Thymus (tissue), 11 donors: Measurements from ENCODE around the gene CLEC16A. TPM values are rescaled to one million over a fixed set of nuclear protein-coding genes. Genes with fewer than 3 reads are reported as not detected.
A peak's percentile ranks its signal among the peaks of the same experiment; 100 is the strongest.

ENCODE experiments used
- DNase-seq, 9 donors: peaks; one replicate each; pipeline ENCODE4 v3.0.0-alpha.2; 2013; ENCODE audit warnings: low spot score in 9 of 9, low read depth in 6 of 9, missing footprints in 1 of 9
- H3K27ac ChIP-seq, 2 donors: one replicate each; pipeline ENCODE4 v1.5.1; 2013; ENCODE audit warnings: control low read depth in 1 of 2, low read depth in 1 of 2, low read length in 1 of 2, mild to moderate bottlenecking in 1 of 2, moderate library complexity in 1 of 2
- H3K27me3 ChIP-seq, 2 donors: one replicate each; pipeline ENCODE4 v1.5.1; 2013; ENCODE audit warnings: low read length in 1 of 2; ENCODE audit not compliant: control insufficient read depth in 2 of 2, insufficient read depth in 1 of 2
- H3K36me3 ChIP-seq, 2 donors: one replicate each; pipeline ENCODE4 v1.5.1; 2013; ENCODE audit warnings: low read length in 1 of 2, mild to moderate bottlenecking in 1 of 2, moderate library complexity in 1 of 2; ENCODE audit not compliant: control insufficient read depth in 2 of 2, insufficient read depth in 2 of 2
- H3K4me1 ChIP-seq, 2 donors: one replicate each; pipeline ENCODE4 v1.5.1; 2013; ENCODE audit warnings: low read length in 2 of 2; ENCODE audit not compliant: control insufficient read depth in 2 of 2, insufficient read depth in 2 of 2
- H3K4me3 ChIP-seq, 2 donors: one replicate each; pipeline ENCODE4 v1.5.1; 2013; ENCODE audit warnings: low read length in 2 of 2, control low read depth in 1 of 2, mild to moderate bottlenecking in 1 of 2
- H3K9me3 ChIP-seq, 2 donors: one replicate each; pipeline ENCODE4 v1.5.1; 2013; ENCODE audit warnings: low read length in 1 of 2, mild to moderate bottlenecking in 1 of 2; ENCODE audit not compliant: control insufficient read depth in 2 of 2, insufficient read depth in 1 of 2
- WGBS: extraction: QIAGEN DNeasy Blood & Tissue Kit; methylation state at CpG from one replicate; pipeline ENCODE4 v1.1.7; 2013; 5-methylcytosine and 5-hydroxymethylcytosine counted together
- polyA plus RNA-seq: library from polyadenylated mRNA; stranded (reverse); fragments of 200-250 nt; gene quantifications from one replicate; pipeline ENCODE4 v1.2.3, GENCODE V29; 2013
- total RNA-seq: library from RNA; stranded (reverse); fragments of 120-200 nt; gene quantifications from one replicate; pipeline ENCODE4 v1.2.4, GENCODE V29; 2013
- donor health status: healthy.

CLEC16A gene
- total and polyA plus RNA-seq, 2 donors, result 18.8 to 19.9 TPM

DNA sequence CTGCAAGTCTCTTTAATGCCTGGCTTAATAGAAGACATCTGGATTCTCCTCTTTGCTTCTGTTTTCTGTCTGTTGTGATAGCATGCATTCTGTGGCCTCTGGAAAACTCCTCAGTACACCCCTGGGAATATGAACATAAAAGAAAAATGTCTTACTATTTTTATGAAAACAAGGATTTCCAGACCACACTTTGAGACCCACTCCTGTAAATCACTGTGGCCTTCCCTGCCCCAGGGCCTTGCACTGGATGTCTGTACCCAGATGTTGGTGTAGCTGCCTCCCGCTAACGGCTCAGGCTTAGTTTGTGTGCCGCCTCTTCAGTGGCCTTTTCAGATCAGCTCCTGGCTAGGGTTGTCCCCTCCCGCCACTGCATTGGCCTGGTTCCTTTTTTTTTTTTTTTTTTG, 185.0 kb downstream of the CLEC16A start:
- Histone ChIP-seq H3K27ac (peak overlapping the region in 1 of 2 donors; percentile 61), H3K27me3 (no peaks in the 10 kb centered on the region), H3K4me3 (no peak overlapping the region), H3K9me3 (no peaks in the 10 kb centered on the region), H3K36me3 (peaks cover 23 to 35% of the 10 kb centered on the region in 2 donors), H3K4me1 (peaks cover 21 to 60% of the 10 kb centered on the region in 2 donors)
- 98% methylated on average over 4 of the region's 4 CpGs for WGBS
- no peak for DNase-seq

GRCh38 chr16:11130978-11131665, 186.8 kb downstream of the CLEC16A start:
- DNase-seq, result no peak
- Histone ChIP-seq H3K36me3 (peaks cover 8 to 23% of the 10 kb centered on the region in 2 donors), H3K4me3 (no peak overlapping the region), H3K27me3 (no peaks in the 10 kb centered on the region), H3K27ac (no peak overlapping the region), H3K9me3 (no peaks in the 10 kb centered on the region), H3K4me1 (peaks cover 21 to 64% of the 10 kb centered on the region in 2 donors)
- 97% methylated on average over 8 of the region's 8 CpGs for WGBS

GRCh38 chr16:11131706-11132105, 187.3 kb downstream of the CLEC16A start:
- Histone ChIP-seq H3K4me3 (no peak overlapping the region), H3K4me1 (peaks cover 21 to 69% of the 10 kb centered on the region in 2 donors), H3K27me3 (no peaks in the 10 kb centered on the region), H3K27ac (no peak overlapping the region), H3K36me3 (peaks cover 4 to 19% of the 10 kb centered on the region in 2 donors), H3K9me3 (no peaks in the 10 kb centered on the region)
- WGBS, result 81% methylated on average over 7 of the region's 7 CpGs
- no peak for DNase-seq

DNA sequence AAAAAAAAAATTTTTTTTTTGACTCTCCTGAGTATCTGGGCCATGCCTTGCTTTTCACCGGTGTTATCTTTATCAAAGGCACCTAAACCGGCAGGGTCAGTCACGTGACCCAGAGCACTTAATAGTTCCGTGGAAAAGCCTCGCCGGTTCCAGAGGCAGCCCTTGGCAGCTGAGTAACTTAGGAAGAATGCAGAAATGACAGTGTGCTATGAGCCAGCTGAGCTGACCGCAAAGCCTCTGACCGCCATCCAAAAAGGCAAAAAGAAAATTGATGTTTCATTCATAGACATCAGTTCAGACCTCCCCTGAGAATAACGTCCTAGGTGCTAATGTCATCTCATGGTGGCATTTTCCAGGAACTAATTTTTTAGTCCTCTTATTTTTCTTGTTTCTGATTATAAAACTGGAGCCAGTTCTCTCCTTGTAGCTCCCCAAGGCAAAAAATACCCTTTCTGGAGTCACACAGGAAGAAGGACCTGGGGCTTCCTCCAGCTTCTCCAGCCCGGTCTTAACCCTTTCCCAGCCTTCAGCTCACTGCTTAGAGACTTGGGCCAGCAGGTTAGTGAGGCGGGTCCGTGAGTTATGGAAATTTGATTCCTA, 189.1 kb downstream of the CLEC16A start:
- Histone ChIP-seq H3K9me3 (no peaks in the 10 kb centered on the region), H3K36me3 (peaks cover 1 to 16% of the 10 kb centered on the region in 2 donors), H3K4me3 (no peak overlapping the region), H3K27me3 (no peaks in the 10 kb centered on the region), H3K27ac (peak overlapping the region in 1 of 2 donors; percentile 32), H3K4me1 (peaks cover 26 to 80% of the 10 kb centered on the region in 2 donors)
- WGBS, result 83% methylated on average over 12 of the region's 12 CpGs
- no peak for DNase-seq

DNA sequence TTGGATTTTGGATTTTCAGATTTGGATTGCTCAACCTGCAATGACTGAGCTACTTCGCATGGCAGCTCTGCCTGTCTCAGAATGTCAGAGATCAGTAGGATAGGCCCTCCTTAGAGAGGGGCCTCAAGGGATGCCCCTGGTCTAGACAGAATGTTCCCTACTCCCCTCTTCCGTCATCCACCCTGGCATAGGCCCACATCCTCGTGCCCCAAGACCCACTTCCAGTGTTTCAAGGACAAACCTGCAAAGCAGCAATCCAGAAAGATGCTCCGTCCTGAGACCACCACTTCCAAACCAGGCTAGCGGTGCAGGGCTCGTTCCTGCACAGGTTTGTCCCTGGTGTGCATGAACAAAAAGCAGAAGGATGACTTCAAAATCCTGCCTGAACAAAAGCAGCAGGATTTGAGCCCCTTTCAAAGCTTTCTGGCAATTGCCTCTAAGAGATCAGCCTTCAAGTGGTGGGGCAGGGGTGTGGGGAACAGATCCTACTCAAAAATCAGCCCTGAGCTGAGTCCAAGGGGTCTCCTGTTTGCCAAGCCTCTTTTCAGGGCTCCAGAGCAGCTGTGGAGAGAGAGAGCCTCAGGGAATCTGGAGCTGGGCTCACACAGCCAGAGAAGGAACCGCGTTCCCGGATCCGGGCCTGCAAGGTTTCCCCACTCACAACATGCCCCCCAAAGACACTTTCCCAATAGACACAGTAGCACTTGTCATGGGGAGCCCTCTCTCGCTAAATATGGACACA, 190.5 kb downstream of the CLEC16A start:
- Histone ChIP-seq H3K4me3 (no peak overlapping the region), H3K27ac (no peak overlapping the region), H3K36me3 (peaks cover 0 to 13% of the 10 kb centered on the region in 2 donors), H3K4me1 (peaks cover 33 to 82% of the 10 kb centered on the region in 2 donors), H3K27me3 (no peaks in the 10 kb centered on the region), H3K9me3 (no peaks in the 10 kb centered on the region)
- no peak for DNase-seq
- 98% methylated on average over 11 of the region's 11 CpGs for WGBS

- Histone ChIP-seq H3K4me1 (peaks cover 39 to 82% of the 10 kb centered on the region in 2 donors), H3K27me3 (no peaks in the 10 kb centered on the region), H3K27ac (no peak overlapping the region), H3K9me3 (peaks cover 1 to 5% of the 10 kb centered on the region in 2 donors), H3K36me3 (peaks cover 0 to 9% of the 10 kb centered on the region in 2 donors), H3K4me3 (no peak overlapping the region)
- WGBS, result 98% methylated on average over 11 of the region's 11 CpGs
- no peak for DNase-seq
These were observed 191.2 kb downstream of the CLEC16A start for GRCh38 chr16:11135464-11135973.

DNA sequence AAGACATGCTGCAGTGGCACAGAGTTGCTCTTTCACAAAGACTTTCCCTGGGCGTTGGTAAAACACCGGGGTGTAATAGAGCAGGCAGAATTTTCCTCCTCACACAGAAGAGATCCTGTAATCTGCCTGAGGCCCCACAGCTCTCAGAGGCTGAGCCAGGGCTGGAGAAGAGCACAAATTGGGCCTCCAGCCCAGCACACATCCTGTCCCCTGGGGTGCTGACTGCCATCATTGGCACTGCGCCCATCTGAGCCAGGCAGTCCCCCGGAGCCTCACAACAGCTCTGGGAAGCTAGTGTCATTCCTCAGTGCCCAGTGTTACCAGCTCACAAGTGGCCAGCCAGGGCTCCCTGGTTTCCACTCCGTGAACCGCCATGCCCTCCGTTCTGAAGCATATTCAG, 192.2 kb downstream of the CLEC16A start:
- no peak overlapping the region for H3K4me3 ChIP-seq
- no peaks in the 10 kb centered on the region for H3K27me3 ChIP-seq
- H3K4me1 ChIP-seq, result peaks cover 41 to 83% of the 10 kb centered on the region in 2 donors
- peaks cover 0 to 8% of the 10 kb centered on the region in 2 donors for H3K36me3 ChIP-seq
- DNase-seq, result no peak
- peaks cover 1 to 9% of the 10 kb centered on the region in 2 donors for H3K9me3 ChIP-seq
- WGBS, result 89% methylated on average over 7 of the region's 7 CpGs
- no peak overlapping the region for H3K27ac ChIP-seq

DNA sequence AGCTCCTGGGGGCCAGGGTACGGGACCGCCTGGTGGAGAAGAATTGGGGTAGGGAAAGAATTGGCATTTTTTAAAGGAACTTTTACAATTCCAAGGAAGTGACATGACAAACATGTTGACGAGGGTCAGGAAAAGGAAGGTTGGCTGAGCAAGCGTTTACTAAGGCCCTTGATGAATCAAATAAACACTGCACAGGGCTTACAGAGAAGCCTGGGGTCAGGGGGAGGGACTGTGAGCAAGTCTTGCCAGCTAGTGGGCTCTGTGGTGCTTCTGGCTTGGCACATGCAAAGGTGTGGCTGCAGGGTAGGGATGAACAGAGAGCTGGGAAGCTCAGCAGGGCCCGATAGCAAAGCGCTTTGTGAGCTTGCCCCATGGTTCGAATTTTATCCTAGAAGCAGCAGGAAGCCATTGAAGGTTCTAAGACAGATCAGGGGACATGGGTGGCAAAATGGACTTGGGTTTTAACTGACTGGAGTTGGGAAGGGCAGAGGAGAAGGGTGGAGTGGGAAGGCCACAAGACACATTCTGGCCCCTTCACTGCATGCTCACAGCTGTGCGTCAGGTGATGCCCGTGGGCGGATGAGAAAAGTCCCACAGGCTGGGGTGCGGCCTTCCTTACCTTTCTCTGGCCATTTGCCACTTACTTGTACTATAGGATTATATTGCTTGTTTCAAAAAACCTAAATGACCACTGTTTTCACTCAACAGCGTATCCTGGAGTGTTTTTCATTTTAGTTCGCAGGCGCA, 193.8 kb downstream of the CLEC16A start:
- 97% methylated on average over 14 of the region's 14 CpGs for WGBS
- Histone ChIP-seq H3K36me3 (peaks cover 0 to 8% of the 10 kb centered on the region in 2 donors), H3K4me1 (peaks cover 43 to 84% of the 10 kb centered on the region in 2 donors), H3K9me3 (peaks cover 1 to 9% of the 10 kb centered on the region in 2 donors), H3K27ac (peak overlapping the region in 1 of 2 donors; percentile 3), H3K27me3 (no peaks in the 10 kb centered on the region), H3K4me3 (no peak overlapping the region)
- no peak for DNase-seq
